Liver (tissue), 9 donors: ENCODE data around the gene TMEM87B. TPM values are rescaled to one million over a fixed set of nuclear protein-coding genes. Genes with fewer than 3 reads are reported as not detected.

Experiments
- DNase-seq: peaks from one replicate; pipeline ENCODE4 v3.0.0-alpha.2; 2017; ENCODE audit warnings: low spot score
- H3K27ac ChIP-seq, 2 donors: one replicate each; pipeline ENCODE4 v1.7.0; 2013; ENCODE audit warnings: inconsistent platforms in 2 of 2, low read length in 2 of 2, control low read depth in 1 of 2, low read depth in 1 of 2, mild to moderate bottlenecking in 1 of 2
- H3K27me3 ChIP-seq, 4 donors: one replicate each; pipeline versions ENCODE4 v1.6.1 to v1.7.0; 2013; ENCODE audit warnings: low read length in 3 of 4, inconsistent platforms in 1 of 4, mild to moderate bottlenecking in 1 of 4, moderate library complexity in 1 of 4; ENCODE audit not compliant: control insufficient read depth in 4 of 4, insufficient read depth in 4 of 4
- H3K36me3 ChIP-seq, 4 donors: one replicate each; pipeline versions ENCODE4 v1.6.1 to v1.7.0; 2013; ENCODE audit warnings: low read length in 3 of 4, mild to moderate bottlenecking in 3 of 4, low read depth in 1 of 4, moderate library complexity in 1 of 4; ENCODE audit not compliant: control insufficient read depth in 4 of 4, insufficient read depth in 3 of 4
- H3K4me1 ChIP-seq, 4 donors: one replicate each; pipeline versions ENCODE4 v1.6.1 to v1.7.0; 2013; ENCODE audit warnings: low read length in 3 of 4, mild to moderate bottlenecking in 3 of 4, moderate library complexity in 1 of 4; ENCODE audit not compliant: control insufficient read depth in 4 of 4, insufficient read depth in 4 of 4
- H3K4me3 ChIP-seq, 3 donors: one replicate each; pipeline versions ENCODE4 v1.6.1 to v1.7.0; 2013; ENCODE audit warnings: low read length in 3 of 3, control low read depth in 1 of 3, low read depth in 1 of 3, mild to moderate bottlenecking in 1 of 3
- H3K9ac ChIP-seq, 2 donors: one replicate each; pipeline ENCODE4 v1.7.0; 2013; ENCODE audit warnings: low read length in 2 of 2, mild to moderate bottlenecking in 2 of 2, moderate library complexity in 2 of 2, control low read depth in 1 of 2, low read depth in 1 of 2
- H3K9me3 ChIP-seq, 4 donors: one replicate each; pipeline versions ENCODE4 v1.6.1 to v1.7.0; 2013; ENCODE audit warnings: low read length in 3 of 4; ENCODE audit not compliant: control insufficient read depth in 4 of 4
- FOXA2 ChIP-seq: IDR thresholded peaks from 2 replicates; pipeline ENCODE4 v1.6.1; 2016; ENCODE audit warnings: antibody characterized with exemption
- GABPA ChIP-seq, 2 donors: IDR thresholded peaks in 1 of 2; conservative IDR thresholded peaks in 1 of 2; 2 replicates each; pipeline ENCODE4 v1.6.1; 2016; ENCODE audit warnings: antibody characterized with exemption in 2 of 2, mild to moderate bottlenecking in 1 of 2, moderate library complexity in 1 of 2
- HNF4A ChIP-seq, 2 donors: conservative IDR thresholded peaks; 2 replicates each; pipeline ENCODE4 v1.6.1; 2016; ENCODE audit warnings: antibody characterized with exemption in 2 of 2, mild to moderate bottlenecking in 2 of 2
- HNF4G ChIP-seq: IDR thresholded peaks from 2 replicates; pipeline ENCODE4 v1.6.1; 2016; ENCODE audit warnings: antibody characterized with exemption
- JUND ChIP-seq, 2 donors: IDR thresholded peaks; 2 replicates each; pipeline ENCODE4 v1.6.1; 2016; ENCODE audit warnings: antibody characterized with exemption in 2 of 2
- NR2F2 ChIP-seq: IDR thresholded peaks from 2 replicates; pipeline ENCODE4 v1.6.1; 2016; ENCODE audit warnings: antibody characterized with exemption
- RAD21 ChIP-seq, 2 donors: IDR thresholded peaks; 2 replicates each; pipeline ENCODE4 v1.6.1; 2016; ENCODE audit warnings: antibody characterized with exemption in 2 of 2, mild to moderate bottlenecking in 2 of 2
- RXRA ChIP-seq, 2 donors: IDR thresholded peaks; 2 replicates each; pipeline ENCODE4 v1.6.1; 2017 to 2018; ENCODE audit warnings: antibody characterized with exemption in 2 of 2, mild to moderate bottlenecking in 1 of 2
- SP1 ChIP-seq: IDR thresholded peaks from 2 replicates; pipeline ENCODE4 v1.6.1; 2018; ENCODE audit warnings: antibody characterized with exemption, mild to moderate bottlenecking
- TAF1 ChIP-seq: conservative IDR thresholded peaks from 2 replicates; pipeline ENCODE4 v1.6.1; 2016; ENCODE audit warnings: antibody characterized with exemption, mild to moderate bottlenecking
- YY1 ChIP-seq: IDR thresholded peaks from 2 replicates; pipeline ENCODE4 v1.6.1; 2016; ENCODE audit warnings: antibody characterized with exemption, mild to moderate bottlenecking
- ZBTB33 ChIP-seq: IDR thresholded peaks from 2 replicates; pipeline ENCODE4 v1.6.1; 2016; ENCODE audit warnings: antibody characterized with exemption
- WGBS: extraction: QIAGEN DNeasy Blood & Tissue Kit; methylation state at CpG from one replicate; pipeline ENCODE4 v1.1.7; 2013; 5-methylcytosine and 5-hydroxymethylcytosine counted together
- polyA plus RNA-seq, 2 donors: library from polyadenylated mRNA; stranded (reverse) in 1 of 2; unstranded in 1 of 2; fragments of 200-250 nt in 1 of 2; fragments of >200 nt in 1 of 2; fragmentation: Nextera tagmentation in 1 of 2; extraction: Ambion mirVana in 1 of 2; gene quantifications; one replicate each; pipeline versions ENCODE4 v1.2.1 to v1.2.3, GENCODE V29; 2013 to 2015
- total RNA-seq, 2 donors: library from RNA; depleted of rRNA; stranded (reverse); fragments of >200 nt; gene quantifications; one replicate each; pipeline ENCODE4 v1.2.3, GENCODE V29; 2014
- TF ChIP-seq, protein P1 (sequence below): fragments of 150-350 bp; IDR thresholded peaks from 2 replicates; pipeline ENCODE4 v1.5.1; 2017; ENCODE audit warnings: improper control_type of control experiment, low read depth, low read length; ENCODE audit not compliant: missing input control
- TF ChIP-seq, protein P2 (sequence below): IDR thresholded peaks from 2 replicates; pipeline ENCODE4 v1.6.1; 2016; ENCODE audit warnings: antibody characterized with exemption, mild to moderate bottlenecking
- TF ChIP-seq, protein P3 (sequence below): IDR thresholded peaks from 2 replicates; pipeline ENCODE4 v1.6.1; 2016; ENCODE audit warnings: antibody characterized with exemption
- TF ChIP-seq, protein P4 (sequence below): IDR thresholded peaks from 2 replicates; pipeline ENCODE4 v1.6.1; 2016; ENCODE audit warnings: antibody characterized with exemption
- donor health status: healthy.
- donor health status: healthy.
- donor health status: healthy.
- donor health status: healthy.
- donor health status: healthy.

The TMEM87B gene
- total and polyA plus RNA-seq, 4 donors: 3.6 to 10.1 (median 6.0) TPM

DNA sequence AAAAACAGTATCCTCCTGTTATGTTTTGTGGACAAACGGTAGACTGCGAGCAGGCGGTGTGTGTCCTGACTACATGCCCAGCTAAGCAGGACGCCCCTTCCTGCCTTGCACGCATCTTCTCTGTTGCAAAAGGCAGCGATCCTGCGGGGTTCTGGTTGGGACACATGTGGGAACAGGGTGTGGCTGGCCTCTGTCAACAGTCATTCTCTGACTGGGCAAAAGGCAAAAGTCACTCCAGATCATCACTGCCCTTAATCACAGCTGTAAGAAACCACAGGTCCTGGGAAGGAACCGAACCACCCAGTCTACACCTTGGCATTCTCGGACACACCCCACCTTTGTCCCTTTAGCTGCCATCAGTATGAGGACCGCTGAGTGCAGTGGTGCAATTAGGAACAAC lies 44.3 kb upstream of the TMEM87B start:
- DNase-seq: no peak
- Histone ChIP-seq H3K9me3 (no peaks in the 10 kb centered on the region), H3K4me1 (no peaks in the 10 kb centered on the region), H3K36me3 (peaks cover 4 to 45% (median 32%) of the 10 kb centered on the region in 4 donors), H3K27ac (no peak overlapping the region), H3K27me3 (no peaks in the 10 kb centered on the region), H3K9ac (no peak overlapping the region), H3K4me3 (no peak overlapping the region)
- WGBS: 77% methylated on average over 10 of the region's 10 CpGs
- TF ChIP-seq NR2F2: no peak
- TF ChIP-seq TAF1: no peak
- no peak for TF ChIP-seq SP1
- no peak for TF ChIP-seq RAD21 (IDR thresholded peaks at IDR 0.05)
- no peak for TF ChIP-seq HNF4G
- TF ChIP-seq, protein P1, sequence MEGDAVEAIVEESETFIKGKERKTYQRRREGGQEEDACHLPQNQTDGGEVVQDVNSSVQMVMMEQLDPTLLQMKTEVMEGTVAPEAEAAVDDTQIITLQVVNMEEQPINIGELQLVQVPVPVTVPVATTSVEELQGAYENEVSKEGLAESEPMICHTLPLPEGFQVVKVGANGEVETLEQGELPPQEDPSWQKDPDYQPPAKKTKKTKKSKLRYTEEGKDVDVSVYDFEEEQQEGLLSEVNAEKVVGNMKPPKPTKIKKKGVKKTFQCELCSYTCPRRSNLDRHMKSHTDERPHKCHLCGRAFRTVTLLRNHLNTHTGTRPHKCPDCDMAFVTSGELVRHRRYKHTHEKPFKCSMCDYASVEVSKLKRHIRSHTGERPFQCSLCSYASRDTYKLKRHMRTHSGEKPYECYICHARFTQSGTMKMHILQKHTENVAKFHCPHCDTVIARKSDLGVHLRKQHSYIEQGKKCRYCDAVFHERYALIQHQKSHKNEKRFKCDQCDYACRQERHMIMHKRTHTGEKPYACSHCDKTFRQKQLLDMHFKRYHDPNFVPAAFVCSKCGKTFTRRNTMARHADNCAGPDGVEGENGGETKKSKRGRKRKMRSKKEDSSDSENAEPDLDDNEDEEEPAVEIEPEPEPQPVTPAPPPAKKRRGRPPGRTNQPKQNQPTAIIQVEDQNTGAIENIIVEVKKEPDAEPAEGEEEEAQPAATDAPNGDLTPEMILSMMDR: no peak
- no peak for TF ChIP-seq JUND (IDR thresholded peaks at IDR 0.05)

DNA sequence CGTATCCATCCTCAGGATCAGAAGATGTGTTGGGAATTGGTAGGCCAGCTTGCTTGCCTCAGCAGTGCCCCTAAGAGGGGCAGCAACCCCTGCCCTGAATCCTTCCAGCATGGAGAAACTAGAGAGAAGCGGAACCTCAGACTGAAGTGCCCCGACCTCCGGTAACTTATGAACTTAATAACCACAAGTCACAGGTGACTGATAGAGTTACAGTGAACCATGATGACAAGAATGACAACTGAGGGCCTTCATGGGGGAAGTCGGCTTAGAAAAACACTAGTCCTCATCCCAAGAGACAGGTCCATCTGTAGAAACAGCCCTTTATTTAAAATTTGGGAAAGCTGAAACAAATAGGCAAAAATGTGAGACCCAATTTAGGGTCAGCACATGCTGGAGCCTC lies 42.5 kb upstream of the TMEM87B start:
- Histone ChIP-seq H3K36me3 (peaks cover 4 to 45% (median 29%) of the 10 kb centered on the region in 4 donors), H3K9me3 (no peaks in the 10 kb centered on the region), H3K27ac (no peak overlapping the region), H3K9ac (no peak overlapping the region), H3K4me1 (no peaks in the 10 kb centered on the region), H3K4me3 (no peak overlapping the region), H3K27me3 (no peaks in the 10 kb centered on the region)
- TF ChIP-seq HNF4A (conservative IDR thresholded peaks at IDR 0.05) (no peak), TAF1 (no peak), GABPA (IDR thresholded peaks at IDR 0.05 in 1 of 2, conservative IDR thresholded peaks at IDR 0.05 in 1 of 2) (no peak), FOXA2 (no peak), RXRA (IDR thresholded peaks at IDR 0.05) (no peak), YY1 (no peak), NR2F2 (no peak), ZBTB33 (no peak)
- TF ChIP-seq, protein P2, sequence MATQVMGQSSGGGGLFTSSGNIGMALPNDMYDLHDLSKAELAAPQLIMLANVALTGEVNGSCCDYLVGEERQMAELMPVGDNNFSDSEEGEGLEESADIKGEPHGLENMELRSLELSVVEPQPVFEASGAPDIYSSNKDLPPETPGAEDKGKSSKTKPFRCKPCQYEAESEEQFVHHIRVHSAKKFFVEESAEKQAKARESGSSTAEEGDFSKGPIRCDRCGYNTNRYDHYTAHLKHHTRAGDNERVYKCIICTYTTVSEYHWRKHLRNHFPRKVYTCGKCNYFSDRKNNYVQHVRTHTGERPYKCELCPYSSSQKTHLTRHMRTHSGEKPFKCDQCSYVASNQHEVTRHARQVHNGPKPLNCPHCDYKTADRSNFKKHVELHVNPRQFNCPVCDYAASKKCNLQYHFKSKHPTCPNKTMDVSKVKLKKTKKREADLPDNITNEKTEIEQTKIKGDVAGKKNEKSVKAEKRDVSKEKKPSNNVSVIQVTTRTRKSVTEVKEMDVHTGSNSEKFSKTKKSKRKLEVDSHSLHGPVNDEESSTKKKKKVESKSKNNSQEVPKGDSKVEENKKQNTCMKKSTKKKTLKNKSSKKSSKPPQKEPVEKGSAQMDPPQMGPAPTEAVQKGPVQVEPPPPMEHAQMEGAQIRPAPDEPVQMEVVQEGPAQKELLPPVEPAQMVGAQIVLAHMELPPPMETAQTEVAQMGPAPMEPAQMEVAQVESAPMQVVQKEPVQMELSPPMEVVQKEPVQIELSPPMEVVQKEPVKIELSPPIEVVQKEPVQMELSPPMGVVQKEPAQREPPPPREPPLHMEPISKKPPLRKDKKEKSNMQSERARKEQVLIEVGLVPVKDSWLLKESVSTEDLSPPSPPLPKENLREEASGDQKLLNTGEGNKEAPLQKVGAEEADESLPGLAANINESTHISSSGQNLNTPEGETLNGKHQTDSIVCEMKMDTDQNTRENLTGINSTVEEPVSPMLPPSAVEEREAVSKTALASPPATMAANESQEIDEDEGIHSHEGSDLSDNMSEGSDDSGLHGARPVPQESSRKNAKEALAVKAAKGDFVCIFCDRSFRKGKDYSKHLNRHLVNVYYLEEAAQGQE: no peak
- TF ChIP-seq, protein P3, sequence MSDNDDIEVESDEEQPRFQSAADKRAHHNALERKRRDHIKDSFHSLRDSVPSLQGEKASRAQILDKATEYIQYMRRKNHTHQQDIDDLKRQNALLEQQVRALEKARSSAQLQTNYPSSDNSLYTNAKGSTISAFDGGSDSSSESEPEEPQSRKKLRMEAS: no peak
- TF ChIP-seq, protein P4, sequence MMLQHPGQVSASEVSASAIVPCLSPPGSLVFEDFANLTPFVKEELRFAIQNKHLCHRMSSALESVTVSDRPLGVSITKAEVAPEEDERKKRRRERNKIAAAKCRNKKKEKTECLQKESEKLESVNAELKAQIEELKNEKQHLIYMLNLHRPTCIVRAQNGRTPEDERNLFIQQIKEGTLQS: no peak
- no peak for DNase-seq
- WGBS: 92% methylated on average over 5 of the region's 5 CpGs
